SKM-1 (cell line): ENCODE results near the gene TMC4.
"Not testable (repeated sequence)": the region's sequence is repeated elsewhere in the genome, so short reads cannot be mapped to it uniquely, and the experiment has no call there.

Experiments used
- DNase-seq: peaks from one replicate; lab custom pipeline; 2025; ENCODE audit not compliant: unreplicated experiment; lab: John Stamatoyannopoulos, UW

TMC4 gene

GRCh38 chr19:54203151-54203611 is 30.2 kb upstream of the TMC4 start:
- DNase-seq = no peak

GRCh38 chr19:54201980-54202379 is 29.0 kb upstream of the TMC4 start:
- DNase-seq = no peak

GRCh38 chr19:54201172-54201701 is 28.3 kb upstream of the TMC4 start:
- no peak for DNase-seq

DNA sequence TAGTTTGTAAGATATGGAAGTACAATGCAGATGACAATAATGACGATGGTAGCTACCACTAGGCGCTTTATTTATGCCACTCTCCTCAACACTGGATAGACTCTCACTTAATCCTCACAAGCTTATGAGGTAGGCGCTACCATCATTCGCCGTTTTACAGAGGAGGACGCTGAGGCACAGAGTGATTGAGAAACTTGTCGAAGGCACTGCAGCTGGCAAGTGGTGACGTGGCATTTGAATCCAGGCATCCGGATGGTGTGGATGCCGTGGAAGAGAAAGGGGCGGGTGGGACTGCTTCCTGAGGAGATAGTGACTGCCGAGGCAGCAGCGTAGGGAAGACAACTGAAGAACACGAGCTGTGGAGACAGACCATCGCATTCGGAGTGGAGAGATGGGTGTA is 26.4 kb upstream of the TMC4 start:
- DNase-seq = no peak

- DNase-seq = no peak
Observed at GRCh38 chr19:54197121-54197520, 24.2 kb upstream of the TMC4 start.

DNA sequence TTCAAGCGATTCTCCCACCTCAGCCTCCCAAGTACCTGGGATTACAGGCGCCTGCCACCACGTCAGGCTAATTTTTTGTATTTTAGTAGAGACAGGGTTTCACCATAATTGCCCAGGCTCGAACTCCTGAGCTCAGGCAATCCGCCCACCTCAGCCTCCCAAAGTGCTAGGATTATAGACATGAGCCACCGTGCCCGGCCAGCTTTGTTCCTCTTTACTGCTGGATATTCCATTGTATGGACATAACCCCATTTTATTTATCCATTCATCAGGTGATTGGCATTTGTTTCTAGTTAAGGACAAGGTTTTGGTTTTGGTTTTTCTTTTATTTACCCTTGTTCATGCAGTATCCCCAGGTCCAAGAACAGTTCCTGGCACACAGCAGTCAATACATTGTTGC is 23.6 kb upstream of the TMC4 start:
- DNase-seq = no peak

DNA sequence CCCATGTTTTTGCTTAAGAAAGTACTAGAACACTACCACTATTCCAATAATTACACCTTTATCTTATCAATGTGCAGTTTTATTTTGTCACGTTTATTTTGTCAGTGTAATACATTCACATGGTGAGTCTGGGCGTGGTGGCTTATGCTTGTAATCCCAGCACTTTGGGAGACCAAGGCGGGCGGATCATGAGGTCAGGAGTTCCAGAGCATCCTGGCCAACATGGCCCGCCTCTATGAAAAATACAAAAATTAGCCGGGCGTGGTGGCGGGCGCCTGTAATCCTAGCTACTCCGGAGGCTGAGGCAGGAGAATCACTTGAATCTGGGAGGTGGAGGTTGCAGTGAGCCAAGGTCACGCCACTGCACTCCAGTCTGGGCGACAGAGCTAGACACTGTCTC is 21.5 kb upstream of the TMC4 start:
- not testable (repeated sequence) for DNase-seq

DNA sequence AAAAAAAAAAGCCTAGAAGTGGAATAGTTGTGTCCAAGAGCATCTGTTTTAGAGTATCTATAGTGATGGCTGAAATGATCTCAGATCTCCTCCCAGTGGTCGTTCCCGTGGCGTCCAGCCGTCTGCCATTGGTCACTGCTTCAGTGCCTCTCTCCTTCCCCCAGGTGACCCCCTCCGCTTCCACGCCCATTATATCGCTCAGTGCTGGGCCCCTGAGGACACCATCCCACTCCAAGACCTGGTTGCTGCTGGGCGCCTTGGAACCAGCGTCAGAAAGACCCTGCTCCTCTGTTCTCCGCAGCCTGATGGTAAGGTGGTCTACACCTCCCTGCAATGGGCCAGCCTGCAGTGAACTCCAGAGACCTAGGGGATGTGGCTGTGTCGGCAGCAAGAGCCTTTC is 20.1 kb upstream of the TMC4 start:
- no peak for DNase-seq

DNA sequence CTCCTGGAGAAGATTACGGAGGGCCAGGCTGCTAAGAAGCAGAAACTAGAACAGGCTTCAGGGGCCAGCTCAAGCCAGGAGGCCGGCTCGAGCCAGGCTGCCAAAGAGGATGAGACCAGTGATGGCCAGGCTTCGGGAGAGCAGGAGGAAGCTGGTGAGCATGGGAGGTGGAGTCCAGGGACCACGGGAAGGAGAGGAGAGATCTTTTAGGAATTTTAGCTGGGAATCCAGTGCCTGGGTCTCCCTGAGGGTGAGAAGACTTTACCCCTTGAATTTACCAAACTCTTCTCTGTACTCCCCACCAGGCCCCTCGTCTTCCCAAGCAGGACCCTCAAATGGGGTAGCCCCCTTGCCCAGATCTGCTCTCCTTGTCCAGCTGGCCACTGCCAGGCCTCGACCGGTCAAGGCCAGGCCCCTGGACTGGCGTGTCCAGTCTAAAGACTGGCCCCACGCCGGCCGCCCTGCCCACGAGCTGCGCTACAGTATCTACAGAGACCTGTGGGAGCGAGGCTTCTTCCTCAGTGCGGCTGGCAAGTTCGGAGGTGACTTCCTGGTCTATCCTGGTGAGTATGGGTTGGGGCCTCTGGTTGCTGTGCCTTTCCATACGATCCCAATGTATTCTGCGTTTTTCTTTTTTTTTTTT is 19.0 kb upstream of the TMC4 start:
- no peak for DNase-seq

DNA sequence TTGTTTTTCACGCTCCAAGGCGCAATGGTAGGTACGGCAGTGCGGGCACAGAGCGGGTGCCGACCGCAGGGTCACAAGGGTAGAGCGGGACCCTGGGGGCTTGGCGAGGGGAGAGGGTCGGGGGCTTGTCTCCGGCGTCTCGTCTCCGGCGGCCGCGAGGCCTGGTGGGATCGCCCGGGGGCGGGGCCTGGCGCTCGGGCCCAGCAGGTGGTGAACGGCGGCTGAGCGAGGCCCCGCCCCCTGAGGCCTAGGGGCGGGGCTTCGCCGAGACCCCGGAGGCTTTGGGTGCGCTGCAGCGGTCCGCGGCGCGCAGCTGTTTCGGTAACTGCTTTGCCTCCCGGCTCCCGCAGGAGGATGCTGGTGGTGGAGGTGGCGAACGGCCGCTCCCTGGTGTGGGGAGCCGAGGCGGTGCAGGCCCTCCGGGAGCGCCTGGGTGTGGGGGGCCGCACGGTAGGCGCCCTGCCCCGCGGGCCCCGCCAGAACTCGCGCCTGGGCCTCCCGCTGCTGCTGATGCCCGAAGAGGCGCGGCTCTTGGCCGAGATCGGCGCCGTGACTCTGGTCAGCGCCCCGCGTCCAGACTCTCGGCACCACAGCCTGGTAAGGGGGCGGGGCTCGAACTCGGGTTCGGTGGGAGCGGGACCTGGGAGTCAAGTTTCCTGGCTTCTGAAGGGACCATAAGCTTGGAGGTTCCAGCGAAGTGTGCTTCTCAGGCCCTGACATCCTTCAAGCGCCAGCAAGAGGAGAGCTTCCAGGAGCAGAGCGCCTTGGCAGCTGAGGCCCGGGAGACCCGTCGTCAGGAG is 18.3 kb upstream of the TMC4 start, which contains the start of gene TSEN34:
Gene TSEN34, plus strand, starts transcription at position 298 of the 800 bp plus-strand sequence. Its CDS starts 57 bp downstream, at position 355.
- peak; percentile 20 for DNase-seq

DNA sequence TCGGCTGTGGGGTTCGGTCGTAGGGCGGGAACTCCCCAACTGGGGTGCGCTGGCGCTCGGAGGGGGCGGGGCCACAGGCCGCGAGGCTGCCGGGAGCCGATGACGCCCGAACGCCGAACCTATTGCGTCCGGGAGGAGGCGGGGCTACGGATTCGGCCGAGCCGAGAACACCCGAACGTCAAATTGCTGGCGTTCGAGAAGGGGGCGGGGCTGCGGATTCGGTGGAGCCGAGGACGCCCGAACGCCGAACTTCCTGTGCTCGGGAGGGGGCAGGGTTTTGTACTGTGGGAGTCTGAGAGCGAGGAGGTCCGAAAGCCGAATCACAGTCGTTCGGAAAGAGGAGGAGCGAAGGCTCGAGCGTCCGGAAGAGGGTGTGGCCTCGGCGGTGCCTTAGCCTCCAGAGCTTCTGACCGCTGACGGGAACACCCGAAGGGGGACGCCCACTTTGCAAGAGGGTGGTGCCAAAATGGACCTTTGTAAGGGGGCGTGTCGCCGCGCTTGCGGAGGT is 17.6 kb upstream of the TMC4 start:
- peak; percentile 80 for DNase-seq

- peak; percentile 90 for DNase-seq
Observed at GRCh38 chr19:54189735-54190502, 17.0 kb upstream of the TMC4 start.

DNA sequence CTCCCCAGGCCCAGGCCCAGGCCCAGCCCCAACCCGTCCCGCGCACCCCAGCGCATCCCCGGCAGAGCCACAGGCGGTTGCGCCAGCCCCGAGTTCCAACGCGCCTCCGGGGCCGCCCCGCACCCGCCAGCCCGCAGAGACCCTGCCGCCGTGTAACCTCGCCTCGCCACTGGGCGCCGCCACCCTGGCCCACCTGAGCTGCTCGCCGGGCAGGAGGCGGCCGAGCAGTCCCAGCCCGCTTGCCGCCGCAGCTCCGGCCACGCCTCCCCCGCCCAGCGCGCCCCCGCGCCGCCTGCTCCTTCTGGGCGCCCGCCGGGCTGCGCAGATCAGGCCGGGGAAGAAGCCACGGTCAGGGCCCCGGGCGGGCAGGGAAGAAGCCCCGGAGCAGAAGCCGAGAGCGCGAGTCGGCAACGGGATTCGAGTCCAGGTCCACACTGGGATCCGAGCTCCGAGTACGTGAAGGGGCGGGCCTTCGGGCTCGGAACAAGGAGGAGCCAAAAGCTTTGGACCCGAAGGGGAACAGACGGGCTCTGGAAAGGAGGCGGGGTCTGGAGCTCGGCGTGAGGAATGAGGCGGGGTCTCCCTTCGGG is 16.3 kb upstream of the TMC4 start, which contains the start of gene MBOAT7:
Gene MBOAT7, minus strand, starts transcription at position 436 of the 590 bp plus-strand sequence. CDS start 1,072 bp downstream, outside the sequence.
- DNase-seq = no peak

GRCh38 chr19:54188215-54188871 is 15.4 kb upstream of the TMC4 start:
- peak; percentile 37 for DNase-seq

DNA sequence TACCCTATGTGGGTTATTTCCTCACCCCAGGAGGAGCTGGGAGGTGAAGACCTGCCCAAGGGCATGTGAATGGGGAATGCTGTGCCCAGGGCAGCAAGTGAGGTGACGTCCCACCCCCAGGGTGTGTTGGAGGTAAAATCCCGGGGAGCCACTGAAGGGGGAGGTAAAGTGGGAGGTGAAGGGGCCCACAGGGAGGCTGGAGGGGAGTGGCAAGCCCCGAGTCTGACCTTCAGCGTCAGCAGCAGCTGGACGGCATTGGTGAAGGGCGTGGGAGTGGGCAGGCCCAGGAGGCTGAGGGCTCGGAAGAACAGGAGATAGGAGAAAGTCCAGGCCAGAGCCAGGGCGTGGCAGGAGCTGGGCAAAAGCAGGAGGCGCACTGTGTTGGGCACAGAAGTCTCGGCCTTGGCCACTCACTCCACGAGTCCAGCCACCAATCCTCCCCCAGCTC is 14.0 kb upstream of the TMC4 start:
- DNase-seq = no peak

DNA sequence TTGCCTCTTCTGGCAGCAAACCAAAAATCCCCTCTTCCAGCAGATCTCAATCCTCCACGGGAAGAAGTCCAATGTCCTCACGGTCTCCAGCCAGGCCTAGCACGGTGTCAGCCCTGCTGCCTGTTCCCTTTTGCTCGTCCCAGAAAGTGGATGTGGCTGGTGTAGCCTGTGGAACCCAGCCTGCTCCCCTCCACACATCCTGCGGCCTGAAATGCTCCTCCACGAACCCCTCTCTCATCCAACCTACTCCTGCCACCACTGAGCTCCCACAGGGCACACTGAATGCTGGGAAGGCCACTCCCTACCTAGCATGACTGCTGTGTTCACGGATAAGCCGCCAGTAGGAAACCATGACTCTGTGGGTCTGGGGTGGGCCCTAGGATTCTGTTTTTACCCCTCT is 13.4 kb upstream of the TMC4 start:
- no peak for DNase-seq

DNA sequence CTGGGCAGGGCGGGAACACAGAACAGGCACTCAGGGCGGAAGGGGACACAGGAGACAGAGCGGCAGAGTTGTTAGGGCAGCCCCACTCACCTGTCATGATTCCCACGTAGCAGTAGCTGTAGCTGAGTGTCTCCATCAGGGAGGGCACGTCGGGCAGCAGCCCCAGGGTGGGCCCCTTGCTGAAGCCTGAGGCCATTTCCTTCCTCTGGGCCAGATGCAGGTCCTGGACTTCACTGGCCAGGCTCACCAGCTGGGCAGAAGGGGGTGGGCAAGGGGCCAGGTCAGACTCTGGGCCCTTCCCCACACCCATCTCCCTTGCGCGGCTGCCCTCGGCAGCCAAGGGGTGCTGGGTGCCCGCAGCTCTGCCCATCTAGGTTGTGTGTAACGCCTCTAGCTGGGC is 10.5 kb upstream of the TMC4 start:
- no peak for DNase-seq

DNA sequence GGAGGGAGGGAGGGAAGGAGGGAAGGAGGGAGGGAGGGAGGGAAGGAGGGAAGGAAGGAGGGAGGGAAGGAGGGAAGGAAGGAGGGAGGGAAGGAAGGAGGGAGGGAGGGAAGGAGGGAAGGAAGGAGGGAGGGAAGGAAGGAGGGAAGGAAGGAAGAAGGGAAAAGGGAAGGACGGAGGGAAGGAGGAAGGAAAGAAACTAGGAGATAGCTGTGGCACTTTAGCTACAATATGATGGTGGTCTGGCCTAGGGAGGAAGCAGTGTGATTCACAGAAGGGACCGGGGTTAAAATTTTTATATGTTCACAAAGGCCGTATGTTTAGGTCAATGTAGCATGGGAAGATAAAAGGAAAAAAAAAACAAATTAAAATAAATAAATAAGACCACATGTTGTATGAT is 8.9 kb upstream of the TMC4 start:
- DNase-seq = not testable (repeated sequence)

- DNase-seq = no peak
Observed at GRCh38 chr19:54180691-54181091, 7.7 kb upstream of the TMC4 start.

DNA sequence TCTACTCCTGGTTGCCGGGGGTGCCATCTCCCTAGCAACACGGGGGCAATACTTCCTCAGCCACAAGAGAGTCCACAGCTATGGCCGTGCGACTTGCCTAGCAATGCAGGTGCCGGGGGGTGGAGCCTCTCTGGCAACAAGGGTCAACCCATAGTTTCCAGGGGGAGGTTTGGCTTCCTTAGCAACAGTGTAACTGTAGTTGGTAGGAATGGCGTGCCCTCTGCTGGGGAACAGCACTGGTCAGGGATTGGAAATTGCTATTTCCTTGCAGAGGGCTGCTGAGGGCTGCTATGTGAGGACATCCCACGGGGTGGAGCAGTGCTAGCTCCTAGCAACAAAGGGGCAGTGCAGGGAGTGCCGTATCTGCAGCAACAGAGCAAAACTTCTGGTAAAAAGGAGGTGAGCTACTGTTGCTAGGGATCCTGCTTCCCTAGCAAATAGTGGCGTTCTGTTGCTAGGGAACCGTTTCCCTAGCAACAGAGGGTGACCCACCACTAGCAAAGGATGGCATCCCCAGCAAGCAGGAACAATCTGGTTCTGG is 7.0 kb upstream of the TMC4 start:
- DNase-seq = no peak
